Stimulated activated CD4-positive, alpha-beta T cell treated with anti-CD3 and anti-CD28 coated beads, Interleukin-1b, Interleukin-23, amount 100 ng/mL, for 1 hour (primary cell): ENCODE results near the gene VSIR.

Source experiments
- DNase-seq, 2 donors: peaks; one replicate each; pipeline ENCODE4 v3.0.0-alpha.2; 2020; ENCODE audit warnings: low read depth in 2 of 2

VSIR gene

DNA sequence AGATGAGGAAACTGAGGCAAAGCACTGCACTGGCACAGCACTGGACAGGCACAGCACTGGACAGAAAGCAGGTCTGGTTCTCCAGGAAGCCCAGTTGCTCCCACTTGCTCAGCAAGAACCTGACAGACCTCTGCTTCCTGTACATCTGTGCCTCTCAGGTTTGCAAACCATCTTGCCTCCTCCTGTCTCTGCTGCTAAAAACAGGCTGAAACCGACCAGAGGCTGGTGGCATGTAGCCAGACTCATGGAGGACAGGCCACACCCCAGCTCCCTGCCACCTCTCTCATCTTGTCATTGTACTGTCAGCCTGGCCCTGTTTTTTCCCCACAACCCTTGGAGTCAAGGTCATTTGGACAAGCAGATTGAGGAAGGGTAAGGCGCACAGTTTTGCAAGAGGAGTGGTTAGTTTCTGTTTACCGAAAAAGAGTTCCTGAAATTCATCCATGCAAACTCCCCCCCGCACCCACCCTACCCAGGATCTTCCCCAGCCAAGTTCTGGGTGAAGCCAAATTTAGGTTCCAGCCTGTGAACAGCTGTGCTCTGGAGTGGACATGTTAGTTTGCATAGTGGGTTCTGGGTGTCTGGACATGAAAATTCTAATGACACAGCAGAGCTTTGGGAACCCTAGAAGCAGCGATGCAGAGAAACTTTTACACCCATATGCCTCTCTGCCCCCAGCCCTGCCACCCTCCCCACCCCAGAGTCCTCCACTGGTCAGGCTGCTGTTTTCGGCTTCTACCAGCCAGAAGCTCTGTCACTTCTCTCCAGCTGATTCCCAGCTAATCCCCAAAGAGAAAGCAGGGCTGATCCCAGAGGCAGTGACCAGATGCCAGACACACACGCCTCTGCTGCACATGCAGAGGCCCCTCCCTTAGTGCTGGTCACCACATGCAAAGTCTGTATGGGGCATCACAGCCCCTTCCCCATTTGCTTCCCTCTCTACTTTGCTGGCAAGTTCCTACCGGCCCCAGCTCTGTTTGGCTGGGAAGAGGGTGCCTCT, 45.3 kb downstream of the VSIR start:
- DNase-seq = no peak

DNA sequence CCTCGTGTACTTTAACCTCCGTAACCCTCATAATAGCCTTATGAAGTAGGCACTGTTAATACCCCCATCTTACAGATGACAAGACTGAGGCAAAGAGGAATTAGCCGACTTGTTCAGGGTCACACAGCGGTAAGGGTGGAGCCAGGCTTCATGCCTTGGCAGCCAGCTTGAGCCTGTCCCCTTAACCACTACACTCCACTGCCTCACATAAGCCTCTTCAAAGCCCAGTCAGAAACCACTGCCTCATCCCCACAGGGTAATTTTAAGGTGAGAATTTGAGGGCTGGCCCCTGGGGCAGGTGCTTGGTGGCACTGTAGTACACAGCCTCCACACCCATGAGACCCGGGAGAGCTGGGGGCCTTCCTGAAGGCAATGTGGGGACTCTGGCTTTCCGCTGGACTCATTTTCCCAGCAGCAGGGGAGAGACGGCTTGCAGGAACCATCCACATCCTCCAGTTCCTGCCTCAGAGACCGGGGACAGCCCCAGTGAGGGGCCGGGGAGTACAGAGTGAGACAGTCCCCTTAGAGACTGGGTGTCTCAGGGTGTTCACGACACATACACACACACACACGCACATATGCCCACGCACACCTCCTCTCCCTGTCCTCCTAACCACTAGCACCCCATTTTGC, 46.1 kb downstream of the VSIR start:
- no peak for DNase-seq

DNA sequence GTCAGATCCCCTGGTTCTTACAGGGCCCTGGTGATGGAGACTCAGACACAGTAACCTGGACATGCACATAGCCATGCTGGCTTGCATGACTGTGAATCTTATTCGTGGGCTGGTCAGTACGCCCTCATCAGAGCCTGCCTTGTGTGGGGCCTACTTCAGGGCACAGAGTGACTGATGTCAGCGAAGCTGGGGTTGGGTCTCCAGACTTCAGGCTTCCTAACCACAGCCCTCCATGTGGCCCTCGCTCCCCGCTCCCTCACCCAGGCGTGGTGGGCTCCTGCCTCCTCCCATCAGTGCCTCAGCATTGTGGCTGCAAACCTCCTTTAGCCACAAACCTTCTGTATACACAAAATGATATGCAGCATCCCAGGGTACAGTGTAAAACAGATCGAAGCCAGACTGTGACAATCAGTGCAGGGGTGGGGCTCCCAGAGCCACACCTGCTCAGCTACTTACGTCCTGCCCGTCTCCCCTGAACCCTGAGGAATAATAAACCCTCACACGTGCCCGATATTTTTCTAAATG, 46.7 kb downstream of the VSIR start:
- DNase-seq = no peak

DNA sequence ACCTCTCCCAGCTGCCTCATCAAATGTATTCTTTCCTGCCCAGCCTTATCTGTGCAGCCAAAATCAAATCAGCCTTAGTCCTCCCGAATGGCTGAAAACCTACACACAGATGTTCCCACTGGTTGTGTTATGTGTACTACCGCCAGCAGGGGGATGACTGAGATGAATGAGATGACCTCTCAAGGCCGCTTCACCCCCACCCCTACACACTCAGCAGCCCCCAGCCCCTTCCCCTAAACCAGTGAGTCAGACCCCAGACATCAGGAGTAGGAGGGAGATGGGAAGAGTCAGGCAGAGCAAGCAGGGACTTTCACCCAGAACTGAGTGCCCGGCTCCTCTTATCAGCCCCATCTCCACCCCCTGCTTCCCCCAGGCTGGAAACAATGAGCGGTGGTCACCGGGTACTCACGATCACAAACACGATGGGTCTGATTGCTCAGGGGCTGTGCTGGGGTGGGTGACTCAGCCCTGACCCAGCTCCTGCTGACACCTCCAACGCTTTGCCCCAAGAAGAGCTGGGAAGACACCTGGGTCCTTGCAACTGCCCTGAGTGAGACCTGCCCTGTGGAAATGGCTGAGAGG, 47.2 kb downstream of the VSIR start:
- no peak for DNase-seq

DNA sequence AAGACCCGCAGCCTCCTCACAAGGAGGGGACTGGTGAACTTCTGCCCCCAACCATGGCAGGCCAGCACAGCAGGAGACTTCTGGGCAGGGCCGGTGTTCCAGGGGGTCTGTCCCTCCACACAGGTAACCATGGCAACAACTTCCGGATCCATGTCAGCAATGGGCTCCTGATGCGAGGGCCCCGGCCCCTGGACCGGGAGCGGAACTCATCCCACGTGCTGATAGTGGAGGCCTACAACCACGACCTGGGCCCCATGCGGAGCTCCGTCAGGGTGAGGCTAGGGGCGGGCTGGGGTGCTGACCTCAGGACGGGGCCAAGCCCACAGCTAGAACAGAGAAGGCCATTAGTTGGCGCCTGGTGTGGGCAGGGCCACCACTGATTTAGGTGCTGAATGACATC, 48.1 kb downstream of the VSIR start:
- DNase-seq = no peak

DNA sequence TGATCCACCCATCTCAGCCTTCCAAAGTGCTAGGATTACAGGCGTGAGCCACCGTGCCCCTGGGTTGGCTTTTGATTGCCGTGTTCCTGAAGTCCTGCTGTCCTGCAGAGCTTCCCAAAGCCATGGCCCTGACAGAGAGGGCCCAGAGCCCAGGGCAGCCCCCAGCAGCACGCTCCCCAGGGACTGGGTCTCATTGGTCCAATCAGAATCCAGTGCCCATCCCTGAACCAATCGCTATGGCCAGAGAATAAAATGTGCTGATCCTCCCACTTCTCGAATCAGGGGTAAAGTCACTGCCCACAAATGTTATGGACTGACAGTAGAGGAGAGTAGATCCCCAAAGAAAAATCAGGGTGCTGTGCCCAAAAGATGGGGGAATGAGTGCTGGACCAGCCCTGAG, 48.8 kb downstream of the VSIR start:
- DNase-seq = no peak

DNA sequence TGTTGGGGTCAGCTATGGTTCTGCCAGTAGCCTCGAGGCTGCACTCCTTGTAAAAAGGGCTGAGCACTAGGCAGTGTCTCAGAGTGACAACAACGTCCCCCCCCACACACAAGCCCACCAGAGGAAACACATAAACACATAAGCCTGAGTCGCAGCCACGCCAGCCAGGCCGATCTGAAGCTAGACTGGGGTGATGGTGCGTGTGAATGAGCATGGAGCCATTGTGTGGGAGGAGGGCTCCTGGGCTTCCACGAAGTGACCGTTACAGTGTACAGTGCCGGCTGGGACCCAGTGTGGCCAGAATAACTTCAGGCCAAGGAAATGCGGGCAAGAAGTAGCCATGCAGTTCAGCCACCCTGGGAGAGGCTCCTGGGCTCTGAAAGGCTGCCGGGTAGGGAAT, 50.0 kb downstream of the VSIR start:
- DNase-seq = no peak

DNA sequence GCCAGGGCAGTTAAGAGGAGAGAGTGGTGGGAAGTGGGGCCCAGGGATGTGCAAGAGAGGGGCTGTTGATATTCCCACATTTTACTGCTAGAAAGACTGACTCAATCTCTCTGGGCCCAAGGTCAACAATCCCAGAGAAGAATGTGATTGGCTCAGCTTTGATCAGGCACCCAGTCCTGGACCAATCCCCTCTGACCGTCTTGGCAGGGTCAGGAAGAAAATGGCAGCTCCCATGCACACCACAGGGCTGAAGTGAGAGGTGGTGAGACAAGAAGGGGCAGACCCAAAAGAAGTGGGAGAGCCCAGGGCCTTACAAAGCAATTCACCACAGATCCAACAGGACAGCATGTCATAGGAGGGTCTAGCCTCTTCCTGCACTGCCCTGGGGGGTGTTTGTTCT, 50.5 kb downstream of the VSIR start:
- DNase-seq = no peak

DNA sequence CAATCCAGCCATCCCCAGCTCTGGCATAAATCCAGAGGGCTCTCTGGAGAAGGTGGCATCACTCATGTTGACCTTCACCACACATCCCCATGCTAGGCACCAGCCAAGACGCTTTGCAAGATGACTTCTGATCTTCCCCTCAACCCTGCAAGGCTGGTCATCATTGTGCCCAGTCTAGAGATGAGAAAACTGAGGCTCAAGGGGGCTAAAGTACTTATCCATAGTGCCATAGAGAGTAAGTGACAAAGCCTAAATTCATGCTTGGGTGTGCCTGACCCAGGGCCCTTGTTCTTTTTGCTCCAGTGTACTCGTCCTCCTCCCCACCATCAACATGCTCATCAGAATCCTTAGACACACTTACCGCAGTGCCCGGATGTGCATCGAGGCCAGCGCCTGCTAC, 52.0 kb downstream of the VSIR start:
- no peak for DNase-seq

DNA sequence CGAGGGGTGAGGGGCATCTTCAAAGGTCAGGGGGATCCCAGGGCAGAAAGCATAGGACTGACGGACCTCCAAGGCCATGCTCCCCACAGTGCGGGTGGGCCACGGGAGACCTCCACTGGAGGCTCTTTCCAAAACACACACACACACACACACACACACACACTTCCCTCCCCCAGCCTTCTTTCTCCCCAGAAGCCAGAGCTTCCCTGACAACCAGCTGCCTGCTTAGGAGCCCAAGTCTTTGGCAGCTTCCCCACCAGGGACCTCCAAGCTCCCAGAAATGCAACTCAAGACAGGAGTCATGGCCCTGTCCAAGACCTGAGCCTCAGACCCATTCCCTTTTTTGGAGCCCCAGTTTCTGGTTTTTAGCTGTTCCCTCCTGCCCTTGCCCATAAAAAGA, 53.0 kb downstream of the VSIR start:
- DNase-seq = no peak

DNA sequence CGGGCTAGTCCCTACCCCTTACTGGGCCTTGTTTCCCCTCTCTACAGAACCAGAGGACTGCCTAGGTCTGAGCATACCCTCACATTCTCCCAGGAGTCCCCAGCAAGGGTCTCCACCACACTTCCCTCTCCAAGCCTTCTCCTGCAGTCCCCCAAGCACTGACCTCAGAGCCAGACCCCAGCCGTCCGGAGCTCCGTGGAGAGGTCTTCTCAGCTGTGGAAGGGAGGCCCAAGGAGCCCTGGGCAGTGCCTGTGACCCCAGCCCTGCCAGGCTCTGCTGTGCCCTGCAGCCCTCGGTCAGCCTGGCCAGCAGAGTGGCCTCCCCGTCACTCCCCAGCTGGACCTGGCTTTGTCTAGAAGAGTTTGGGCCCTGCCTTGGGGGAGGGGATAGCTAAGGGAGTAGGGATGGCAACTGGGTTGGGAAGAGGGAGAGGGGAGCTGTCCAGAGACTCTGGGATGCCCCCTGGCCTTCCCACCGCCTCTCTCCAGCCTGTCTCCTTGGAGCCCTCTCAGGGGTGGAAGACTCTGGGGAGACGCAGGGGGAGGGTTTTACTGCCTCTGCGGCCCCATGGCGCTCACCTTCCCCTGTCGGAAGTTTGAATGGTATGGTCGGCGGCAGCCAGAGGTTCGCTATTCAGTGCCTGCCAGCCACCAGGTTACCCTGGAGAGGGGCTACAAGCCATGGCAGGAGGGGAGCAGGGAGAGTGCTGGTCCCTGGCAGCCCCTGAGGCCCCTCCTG, 53.7 kb downstream of the VSIR start, which contains the start of gene C10orf105:
Gene C10orf105 (minus strand): TSS at position 315 of the 738 bp plus-strand sequence. CDS start 3,441 bp downstream, outside the sequence.
- no peak for DNase-seq

DNA sequence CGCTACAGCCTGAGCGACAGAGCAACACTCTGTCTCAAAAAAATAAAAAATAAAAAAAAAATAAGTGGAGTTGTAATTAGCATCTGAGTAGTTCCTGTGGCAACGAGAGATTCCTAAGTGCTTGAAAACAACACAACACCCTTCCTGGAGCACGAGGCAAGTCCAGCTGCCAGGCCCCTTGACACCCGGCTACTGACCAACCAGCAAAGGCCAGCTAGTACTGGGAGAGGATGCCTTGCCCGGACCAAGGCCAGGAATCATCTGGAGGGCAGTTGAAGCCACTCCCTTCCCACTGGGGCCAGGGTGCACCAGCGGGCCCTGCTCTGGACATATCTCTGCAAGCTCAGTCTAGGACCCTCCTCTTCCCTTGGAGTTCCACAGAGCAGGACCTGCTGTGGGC, 54.3 kb downstream of the VSIR start:
- no peak for DNase-seq

DNA sequence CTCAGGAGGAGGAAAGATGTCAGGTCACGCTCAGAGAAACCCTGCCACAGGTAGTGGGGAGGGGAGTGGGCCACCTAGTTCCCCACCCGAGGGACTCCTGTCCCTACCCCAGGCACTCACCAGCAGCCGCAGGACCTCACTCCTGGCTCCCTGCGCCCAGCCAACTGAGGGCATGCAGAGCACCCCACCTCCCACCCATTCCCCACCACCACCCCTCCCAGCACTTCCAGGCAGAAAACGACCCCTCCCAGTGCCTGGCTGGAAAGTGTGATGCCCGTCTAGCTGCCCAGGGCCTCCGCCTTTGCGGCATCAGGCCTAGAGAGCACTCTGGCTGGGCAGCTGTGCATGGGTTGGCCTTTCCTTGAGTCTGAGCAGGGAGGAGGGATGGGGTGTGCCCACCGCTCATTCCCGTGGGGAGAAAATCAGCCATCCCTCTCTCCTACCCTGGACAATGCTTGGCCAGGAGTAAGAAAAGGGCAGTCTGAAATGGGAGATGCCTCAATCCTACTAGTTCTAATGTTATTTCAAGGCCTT, 55.1 kb downstream of the VSIR start:
- DNase-seq = no peak

DNA sequence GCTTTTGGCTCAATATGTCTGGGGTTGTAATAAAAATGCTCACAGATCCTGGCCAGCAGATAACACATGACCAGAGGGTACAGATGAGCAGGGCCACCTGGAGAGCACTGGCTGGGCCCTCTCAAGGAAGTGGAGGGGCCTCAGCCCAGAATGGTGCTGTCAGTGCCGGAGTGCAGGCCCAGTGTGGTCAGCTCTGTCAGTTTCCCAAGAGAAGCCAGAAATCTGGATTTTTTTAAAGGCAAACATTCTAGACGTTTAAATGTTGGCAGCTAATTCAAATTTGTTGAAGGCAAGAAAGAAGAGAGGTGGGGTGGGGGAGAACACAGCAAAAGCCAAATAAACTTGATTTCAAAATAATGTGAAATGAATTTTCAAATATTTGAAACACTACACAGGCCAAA, 55.8 kb downstream of the VSIR start:
- no peak for DNase-seq

DNA sequence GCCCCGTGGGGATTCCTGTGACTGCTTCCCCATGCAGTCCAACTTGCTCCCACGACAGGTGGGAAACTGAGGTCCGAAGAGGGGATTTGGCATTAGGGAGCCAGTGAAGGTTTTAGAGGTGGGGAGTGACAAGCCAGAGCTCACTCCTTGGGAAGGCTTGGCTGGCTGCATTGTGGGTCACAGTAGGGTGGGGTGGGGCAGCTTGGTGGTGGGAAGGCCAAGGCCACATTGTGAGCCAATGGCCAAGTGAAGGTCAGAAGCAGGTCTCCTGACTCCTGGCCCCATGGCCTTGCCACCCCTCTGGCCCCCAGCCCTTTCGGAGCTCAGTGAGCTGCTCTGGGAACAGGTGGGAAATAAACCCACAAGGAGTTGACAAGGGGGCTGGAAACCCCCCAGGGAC, 56.3 kb downstream of the VSIR start:
- DNase-seq = no peak

DNA sequence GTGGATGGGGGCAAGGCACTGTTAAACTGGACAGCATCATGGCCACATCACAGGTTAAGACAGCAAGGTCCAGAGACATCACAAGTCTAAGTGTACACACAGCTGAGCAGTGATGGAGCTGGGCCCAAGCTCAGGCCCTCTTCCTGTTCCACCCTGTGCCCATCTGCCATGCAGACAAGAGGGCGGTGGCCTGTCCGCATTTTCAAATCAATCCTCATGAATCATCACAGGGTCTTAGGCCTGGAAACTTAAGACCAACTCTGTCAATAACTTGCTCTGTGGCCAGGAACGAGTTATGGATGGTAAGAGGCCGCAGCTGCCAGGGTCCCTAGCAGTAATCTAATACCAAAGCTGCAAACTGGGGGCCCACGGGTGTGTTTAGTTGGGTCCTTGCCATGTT, 56.9 kb downstream of the VSIR start:
- no peak for DNase-seq

DNA sequence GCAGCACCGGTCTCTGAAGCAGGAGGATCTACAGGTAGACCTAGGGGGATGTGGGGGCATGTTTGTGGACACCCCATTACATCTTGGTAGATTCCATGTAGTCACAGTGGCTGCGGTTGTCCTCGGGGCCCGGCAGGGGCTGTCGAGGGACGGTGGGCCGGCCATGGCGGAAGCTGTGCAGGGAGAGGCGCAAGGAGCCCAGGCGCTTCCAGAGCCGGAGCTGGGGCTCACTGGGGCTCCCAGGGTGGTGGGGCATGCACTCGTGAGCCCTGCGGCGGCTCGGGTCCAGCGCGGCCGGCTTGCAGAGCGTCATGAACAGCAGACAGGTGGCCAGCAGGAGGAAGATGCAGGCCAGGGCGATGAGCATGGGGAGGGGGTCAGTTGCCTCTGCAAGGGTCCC, 57.5 kb downstream of the VSIR start:
- no peak for DNase-seq

DNA sequence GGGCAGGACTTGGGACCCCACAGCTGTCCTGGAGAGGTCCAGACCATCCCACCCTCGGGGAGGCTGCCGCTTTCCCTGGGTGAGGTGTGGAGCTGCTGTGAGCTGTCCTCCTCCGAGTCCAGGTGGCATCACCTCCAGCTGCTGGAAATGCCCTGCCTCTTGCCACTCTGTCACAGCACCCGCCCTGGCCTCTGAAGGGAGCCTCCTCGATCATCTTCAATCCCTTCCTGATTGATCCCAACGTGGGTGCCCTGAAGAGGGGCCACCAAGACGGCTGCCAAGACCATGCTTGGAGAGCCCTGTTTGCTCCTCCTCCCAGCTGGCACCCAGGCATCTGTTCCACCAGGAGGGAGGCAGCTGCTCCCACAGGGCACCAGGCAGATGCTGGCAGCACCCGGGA, 58.3 kb downstream of the VSIR start:
- no peak for DNase-seq

DNA sequence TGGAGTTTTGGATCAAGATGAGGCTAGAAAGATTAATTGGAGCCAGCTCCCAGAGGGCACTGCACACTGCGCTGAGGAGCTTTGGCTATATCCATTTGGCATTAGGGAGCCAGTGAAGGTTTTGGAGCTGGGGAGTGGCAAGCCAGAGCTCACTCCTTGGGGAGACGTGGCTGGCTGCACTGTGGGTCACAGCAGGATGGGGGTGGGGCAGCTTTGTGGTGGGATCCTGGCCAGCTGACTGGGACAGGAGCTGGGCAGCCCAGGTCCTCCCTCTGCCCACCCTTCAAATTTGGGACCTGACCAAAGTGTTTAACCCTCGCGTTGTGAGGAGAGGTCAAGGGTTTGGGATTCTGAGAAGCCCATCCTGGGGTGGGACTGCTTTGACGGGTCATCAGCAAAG, 58.7 kb downstream of the VSIR start:
- no peak for DNase-seq

DNA sequence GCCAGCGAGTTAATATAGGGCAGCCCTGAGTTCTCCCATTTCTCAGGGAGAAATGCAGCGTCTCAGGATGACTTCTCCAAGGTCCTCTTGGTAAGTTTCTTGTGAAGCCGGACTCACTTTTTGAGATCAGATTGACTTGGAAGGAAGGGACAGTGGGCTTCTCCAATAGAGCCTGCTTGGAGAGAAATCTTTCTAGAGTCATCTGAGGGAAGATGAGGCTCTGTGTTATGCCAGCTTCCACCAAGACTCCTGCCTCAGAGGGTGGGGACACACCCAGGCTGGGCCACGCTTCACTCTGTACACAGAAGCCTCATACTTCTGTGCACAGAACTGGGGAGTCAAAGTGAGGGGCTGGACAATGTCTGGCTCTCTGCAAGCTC, 59.3 kb downstream of the VSIR start:
- DNase-seq = no peak

DNA sequence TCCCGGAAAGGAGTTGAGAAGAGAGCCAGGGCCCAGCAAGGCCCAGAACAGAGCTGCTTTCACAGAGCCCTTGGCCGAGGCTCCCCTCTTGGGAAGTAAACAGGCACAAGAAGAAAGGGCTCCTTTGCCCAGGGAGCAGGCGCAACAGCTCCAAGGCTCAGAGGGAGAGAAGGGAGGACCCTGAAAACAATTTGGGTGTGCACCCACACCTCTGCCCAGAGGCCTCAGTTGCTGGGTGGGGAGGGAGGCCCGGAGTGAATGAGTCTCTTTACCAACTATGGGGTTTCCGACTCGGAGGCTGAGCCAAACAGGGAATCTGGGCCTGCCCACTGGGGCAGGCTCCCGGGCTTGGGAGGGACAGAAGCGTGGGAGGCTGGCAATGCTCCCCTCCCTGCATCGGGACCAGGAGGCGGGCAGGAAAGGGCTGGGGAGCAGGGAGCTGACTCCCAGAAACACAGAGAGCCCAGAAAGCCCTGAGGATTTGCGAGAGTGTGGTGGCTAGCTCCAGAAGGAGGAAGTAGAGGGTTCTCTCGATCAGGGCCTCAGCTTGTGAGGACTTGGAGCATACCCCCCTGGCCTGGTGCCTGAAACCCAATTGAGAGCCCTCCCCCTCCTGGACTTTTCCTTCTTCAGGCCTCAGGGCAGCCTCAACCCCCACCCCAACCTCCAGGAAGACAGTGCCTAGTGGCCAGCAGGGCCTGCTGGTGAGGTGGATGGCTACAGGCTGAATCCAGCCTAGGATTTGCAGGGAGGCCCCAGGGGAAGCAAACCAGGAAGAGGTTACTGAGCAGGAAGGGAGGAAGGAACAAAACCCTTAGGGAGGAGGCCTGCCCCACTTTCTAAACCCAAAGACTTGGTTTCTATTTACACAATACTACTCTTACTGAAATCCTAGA, 59.9 kb downstream of the VSIR start:
- no peak for DNase-seq
